B cell (primary cell): Measurements from ENCODE around the gene KCND2. TPM values are rescaled to one million over a fixed set of nuclear protein-coding genes. Genes with fewer than 3 reads are reported as not detected.

Experiments used
- ATAC-seq: fragments of 200-7000 bp; cut with Tn5 transposase; one replicate; pipeline ENCODE4 v1.10.0; 2021; ENCODE audit warnings: low read depth, mild to moderate bottlenecking, moderate number of reproducible peaks, moderate library complexity
- CTCF ChIA-PET: fragments of 350-600 bp; sonication (Branson Sonifier 250); formaldehyde crosslinking; loops from one replicate; lab custom pipeline; 2021; ENCODE audit warnings: antibody characterized with exemption, inconsistent platforms; lab: Charles Lee
- POLR2A ChIA-PET: fragments of 350-600 bp; sonication (Branson Sonifier 250); formaldehyde crosslinking; loops from one replicate; lab custom pipeline; 2021; ENCODE audit warnings: antibody characterized with exemption; lab: Charles Lee
- DNase-seq: peaks from one replicate; pipeline ENCODE4 v3.0.0; 2013
- H2AFZ ChIP-seq: 2 replicates; pipeline ENCODE4 v1.6.1; 2012; ENCODE audit warnings: mild to moderate bottlenecking, low read depth, low read length; ENCODE audit not compliant: insufficient read depth, poor library complexity, severe bottlenecking
- H3K27ac ChIP-seq, 2 donors: 1 replicate in 1 of 2; 2 replicates in 1 of 2; pipeline ENCODE4 v1.5.1; 2012 to 2013; ENCODE audit warnings: low read length in 2 of 2, mild to moderate bottlenecking in 2 of 2, moderate library complexity in 1 of 2
- H3K27me3 ChIP-seq, 4 experiments: fragments of 200-600 bp in 1 of 4; sonication (generic) in 1 of 4; replicated peaks in 1 of 4; 1 replicate in 2 of 4; 2 replicates in 2 of 4; pipeline versions ENCODE4 v1.6.1 to v1.7.0; 2013 to 2016; ENCODE audit warnings: low read length in 3 of 4, mild to moderate bottlenecking in 2 of 4, mixed read lengths in 1 of 4, moderate library complexity in 1 of 4; ENCODE audit not compliant: insufficient read depth in 4 of 4, control insufficient read depth in 3 of 4; ENCODE audit errors: control extremely low read depth in 1 of 4
- H3K36me3 ChIP-seq, 2 experiments: replicated peaks in 1 of 2; 1 replicate in 1 of 2; 2 replicates in 1 of 2; pipeline versions ENCODE4 v1.6.1 to v1.7.1; 2013; ENCODE audit warnings: low read length in 1 of 2; ENCODE audit not compliant: insufficient read depth in 2 of 2, control insufficient read depth in 1 of 2; ENCODE audit errors: control extremely low read depth in 1 of 2, extremely low read depth in 1 of 2
- H3K4me1 ChIP-seq, 2 donors: fragments of 200-600 bp in 1 of 2; sonication (generic) in 1 of 2; 1 replicate in 1 of 2; 2 replicates in 1 of 2; pipeline versions ENCODE4 v1.5.1 to v1.6.1; 2013 to 2017; ENCODE audit warnings: low read length in 2 of 2; ENCODE audit not compliant: control insufficient read depth in 2 of 2, insufficient read depth in 2 of 2
- H3K4me2 ChIP-seq: replicated peaks from 2 replicates; pipeline ENCODE3; 2012; ENCODE audit warnings: mild to moderate bottlenecking, low read depth, low read length; ENCODE audit not compliant: poor library complexity, severe bottlenecking
- H3K4me3 ChIP-seq, 5 experiments: fragments of 200-600 bp in 1 of 5; sonication (generic) in 1 of 5; 1 replicate in 3 of 5; 2 replicates in 2 of 5; pipeline versions ENCODE4 v1.5.1 to v1.7.0; 2011 to 2016; ENCODE audit warnings: low read length in 4 of 5, mild to moderate bottlenecking in 4 of 5, low read depth in 2 of 5, control low read depth in 1 of 5, moderate library complexity in 1 of 5; ENCODE audit not compliant: insufficient read depth in 1 of 5; ENCODE audit errors: control extremely low read depth in 1 of 5, extremely low read depth in 1 of 5
- H3K79me2 ChIP-seq: fragments of 200-600 bp; sonication (generic); one replicate; pipeline ENCODE4 v1.6.0; 2016; ENCODE audit warnings: low read length; ENCODE audit not compliant: control insufficient read depth, insufficient read depth
- H3K9ac ChIP-seq: fragments of 200-600 bp; sonication (generic); 2 replicates; pipeline ENCODE4 v1.6.1; 2017; ENCODE audit warnings: mild to moderate bottlenecking, low read length, moderate library complexity
- H3K9me3 ChIP-seq, 3 donors: one replicate each; pipeline versions ENCODE4 v1.6.1 to v1.7.1; 2013; ENCODE audit warnings: low read length in 2 of 3; ENCODE audit not compliant: control insufficient read depth in 2 of 3, insufficient read depth in 1 of 3; ENCODE audit errors: control extremely low read depth in 1 of 3
- H4K20me1 ChIP-seq: 2 replicates; pipeline ENCODE4 v1.6.0; 2012; ENCODE audit warnings: mild to moderate bottlenecking, low read length; ENCODE audit not compliant: insufficient read depth, control insufficient read depth, poor library complexity, severe bottlenecking
- H3K27ac Mint-ChIP-seq: one replicate; pipeline ENCODE4 v1.8.0; 2021; ENCODE audit warnings: mixed read lengths
- H3K27me3 Mint-ChIP-seq: one replicate; pipeline ENCODE4 v1.8.0; 2021; ENCODE audit warnings: mixed read lengths
- H3K4me1 Mint-ChIP-seq: one replicate; pipeline ENCODE4 v1.8.0; 2021; ENCODE audit warnings: mixed read lengths
- H3K4me3 Mint-ChIP-seq: one replicate; pipeline ENCODE4 v1.8.0; 2021; ENCODE audit warnings: mixed read lengths
- H3K9me3 Mint-ChIP-seq: one replicate; pipeline ENCODE4 v1.8.0; 2022; ENCODE audit warnings: mixed read lengths; ENCODE audit not compliant: insufficient read depth
- CTCF ChIP-seq: fragments of 200-600 bp; IDR thresholded peaks from one replicate; pipeline ENCODE4 v1.8.0; 2022; ENCODE audit warnings: antibody characterized with exemption, mild to moderate bottlenecking
- EZH2 ChIP-seq: IDR thresholded peaks from 2 replicates; pipeline ENCODE4 v1.6.1; 2012; ENCODE audit warnings: borderline replicate concordance, low read depth, mild to moderate bottlenecking, moderate library complexity, low read length; ENCODE audit not compliant: insufficient read depth, poor library complexity, severe bottlenecking
- WGBS: methylation state at CpG from one replicate; pipeline ENCODE4 v1.1.5; 2013; ENCODE audit warnings: missing lambda C conversion rate; ENCODE audit not compliant: insufficient coverage; 5-methylcytosine and 5-hydroxymethylcytosine counted together
- intact Hi-C: fragments of 100-400 bp; cut with micrococcal nuclease; formaldehyde crosslinking; loops from one replicate; pipeline ENCODE4 v1.10.0; 2022
- polyA plus RNA-seq: library from polyadenylated mRNA; depleted of rRNA; stranded (reverse); fragments of >200 nt; gene quantifications from 2 replicates; pipeline ENCODE4 v1.2.3, GENCODE V29; 2012
- total RNA-seq, 2 donors: library from RNA; stranded (reverse); fragments of 120-200 nt in 1 of 2; gene quantifications; 1 replicate in 1 of 2; 2 replicates in 1 of 2; pipeline versions ENCODE4 v1.2.3 to v1.2.4, GENCODE V29; 2013 to 2022

KCND2 gene
- total and polyA plus RNA-seq, 2 donors (not counting 1 experiment from before 2014, with no cell fraction given) = not detected

GRCh38 chr7:120539321-120539720 is 266.3 kb downstream of the KCND2 start:
- H3K4me1 Mint-ChIP-seq = no peaks in the 10 kb centered on the region
- H3K27ac ChIP-seq = no peak overlapping the region
- ATAC-seq (no peak), DNase-seq (no peak)
- no peaks in the 10 kb centered on the region for H3K9me3 Mint-ChIP-seq
- no peak overlapping the region for H3K4me3 Mint-ChIP-seq
- no peak overlapping the region for H3K4me3 ChIP-seq
- no peak overlapping the region for H3K9ac ChIP-seq
- H3K27me3 ChIP-seq = no peaks in the 10 kb centered on the region
- ChIA-PET POLR2A (no interaction called here), CTCF (interaction anchor here (1.0 kb wide), 1 partner anchor 10 kb away, joined by 3 read pairs; no protein-coding TSS in a partner anchor)
- no peak overlapping the region for H3K27ac Mint-ChIP-seq
- TF ChIP-seq CTCF = no peak
- H3K9me3 ChIP-seq = no peaks in the 10 kb centered on the region
- H4K20me1 ChIP-seq = no peaks in the 10 kb centered on the region
- 87% methylated on average over 3 of the region's 5 CpGs for WGBS
- H3K4me1 ChIP-seq = no peaks in the 10 kb centered on the region
- no peaks in the 10 kb centered on the region for H3K79me2 ChIP-seq
- H3K27me3 Mint-ChIP-seq = no peaks in the 10 kb centered on the region
- no peak overlapping the region for H3K4me2 ChIP-seq
- H2AFZ ChIP-seq = no peak overlapping the region
- H3K36me3 ChIP-seq = no peaks in the 10 kb centered on the region
- intact Hi-C loops = no loop called here

- POLR2A ChIA-PET = no interaction called here
- H3K9me3 Mint-ChIP-seq = no peaks in the 10 kb centered on the region
- no peaks in the 10 kb centered on the region for H3K4me1 Mint-ChIP-seq
These were observed 274.6 kb downstream of the KCND2 start for GRCh38 chr7:120547605-120548004.

More at GRCh38 chr7:120547605-120548004, 274.6 kb downstream of the KCND2 start:
- H3K4me1 ChIP-seq = no peaks in the 10 kb centered on the region
- DNase-seq (no peak), ATAC-seq (no peak)
- no peaks in the 10 kb centered on the region for H3K79me2 ChIP-seq
- Mint-ChIP-seq H3K27ac (no peak overlapping the region), H3K27me3 (no peaks in the 10 kb centered on the region), H3K4me3 (no peak overlapping the region)
- WGBS = 0% methylated on average over 1 of the region's 4 CpGs
- H3K9me3 ChIP-seq = no peaks in the 10 kb centered on the region
- H3K27me3 ChIP-seq = no peaks in the 10 kb centered on the region
- no peak overlapping the region for H3K9ac ChIP-seq
- H3K36me3 ChIP-seq = no peaks in the 10 kb centered on the region
- H3K27ac ChIP-seq = no peak overlapping the region
- H4K20me1 ChIP-seq = no peaks in the 10 kb centered on the region
- CTCF ChIA-PET = no interaction called here
- intact Hi-C loops = no loop called here
- H3K4me2 ChIP-seq = no peak overlapping the region
- H2AFZ ChIP-seq = no peak overlapping the region
- TF ChIP-seq CTCF = no peak
- TF ChIP-seq EZH2 = no peak
- no peak overlapping the region for H3K4me3 ChIP-seq
